GM12878 (cell line): ENCODE data around the gene FAM13C. TPM values are rescaled to one million over a fixed set of nuclear protein-coding genes. Genes with fewer than 3 reads are reported as not detected.

ENCODE experiments used
- ATAC-seq: fragments of 200-7000 bp; cut with Tn5 transposase; 3 replicates; pipeline ENCODE4 v1.9.1; 2020; ENCODE audit warnings: mild to moderate bottlenecking, moderate library complexity
- BruUV-seq: library from RNA; stranded (reverse); fragments of 400-500 nt; replicated peaks from 2 replicates; lab custom pipeline; 2021; lab: Mats Ljungman, UMichigan
- CTCF ChIA-PET: fragments of 300-600 bp; sonication (Branson Sonifier 250); formaldehyde crosslinking; extraction: SDS; loops from one replicate; lab custom pipeline; 2021; ENCODE audit warnings: inconsistent platforms; lab: Yijun Ruan, JAX
- POLR2A ChIA-PET: fragments of 350-600 bp; formaldehyde crosslinking; extraction: SDS; loops from one replicate; lab custom pipeline; 2021; ENCODE audit warnings: inconsistent platforms; lab: Charles Lee
- RAD21 ChIA-PET: fragments of 300-600 bp; sonication (Branson Sonifier 250); formaldehyde crosslinking; loops from one replicate; lab custom pipeline; 2023; ENCODE audit warnings: antibody characterized with exemption; ENCODE audit not compliant: unreplicated experiment; lab: Charles Lee
- SMC1A ChIA-PET: fragments of 300-600 bp; sonication (Branson Sonifier 250); formaldehyde crosslinking; loops from one replicate; lab custom pipeline; 2023; ENCODE audit not compliant: unreplicated experiment, uncharacterized antibody; lab: Charles Lee
- DNase-seq: peaks from one replicate; pipeline ENCODE4 v3.0.0-alpha.2; 2011; ENCODE audit warnings: low read depth, low spot score
- FAIRE-seq: peaks from 3 replicates; lab custom pipeline; 2011; peaks lifted over from hg19 to GRCh38; lab: Jason Lieb, UNC
- H2AFZ ChIP-seq: 2 replicates; pipeline ENCODE4 v1.6.0; 2011; ENCODE audit warnings: low read depth, low read length, control low read depth; ENCODE audit not compliant: control insufficient read depth
- H3K27ac ChIP-seq: 2 replicates; pipeline ENCODE4 v1.5.1; 2011; ENCODE audit warnings: control low read depth; ENCODE audit not compliant: control insufficient read depth, insufficient read depth
- H3K27me3 ChIP-seq, 2 experiments: replicated peaks in 1 of 2; 2 replicates each; pipeline versions ENCODE4 v1.6.0 to v1.6.1; 2011; ENCODE audit warnings: low read length in 1 of 2; ENCODE audit not compliant: control insufficient read depth in 2 of 2, insufficient read depth in 2 of 2
- H3K36me3 ChIP-seq, 2 experiments: 2 replicates each; pipeline ENCODE4 v1.5.1; 2011; ENCODE audit warnings: low read length in 1 of 2; ENCODE audit not compliant: control insufficient read depth in 2 of 2, insufficient read depth in 2 of 2
- H3K4me1 ChIP-seq: 2 replicates; pipeline ENCODE4 v1.6.1; 2011; ENCODE audit warnings: mild to moderate bottlenecking, low read length, moderate library complexity, mixed read lengths; ENCODE audit not compliant: control insufficient read depth, insufficient read depth
- H3K4me2 ChIP-seq: 2 replicates; pipeline ENCODE4 v1.6.0; 2011; ENCODE audit warnings: control low read depth; ENCODE audit not compliant: control insufficient read depth, insufficient read depth
- H3K4me3 ChIP-seq: fragments of 200-600 bp; sonication (generic); 2 replicates; pipeline ENCODE4 v1.5.1; 2016
- H3K79me2 ChIP-seq: 2 replicates; pipeline ENCODE4 v1.6.0; 2011; ENCODE audit warnings: low read length; ENCODE audit not compliant: control insufficient read depth, insufficient read depth
- H3K9ac ChIP-seq: 2 replicates; pipeline ENCODE4 v1.8.0; 2011; ENCODE audit warnings: low read length, control low read depth, mixed read lengths; ENCODE audit not compliant: control insufficient read depth, insufficient read depth
- H3K9me3 ChIP-seq: replicated peaks from 3 replicates; pipeline ENCODE4 v1.5.1; 2011; ENCODE audit warnings: mild to moderate bottlenecking, low read length; ENCODE audit not compliant: control insufficient read depth, insufficient read depth
- H4K20me1 ChIP-seq: 2 replicates; pipeline ENCODE4 v1.6.0; 2011; ENCODE audit not compliant: control insufficient read depth, insufficient read depth
- CEBPB ChIP-seq, 2 experiments: fragments of 150-350 bp in 1 of 2; IDR thresholded peaks; 2 replicates each; pipeline ENCODE4 v1.6.1; 2012 to 2014; ENCODE audit warnings: low read depth in 2 of 2, low read length in 2 of 2, borderline replicate concordance in 1 of 2, inconsistent platforms in 1 of 2
- FOXM1 ChIP-seq: IDR thresholded peaks from 2 replicates; pipeline ENCODE4 v1.6.1; 2012; ENCODE audit warnings: low read depth, mild to moderate bottlenecking, inconsistent platforms, low read length, moderate library complexity
- IRF4 ChIP-seq: IDR thresholded peaks from 2 replicates; pipeline ENCODE4 v1.6.1; 2011; ENCODE audit warnings: low read depth, low read length
- POLR2AphosphoS2 ChIP-seq: IDR thresholded peaks from 2 replicates; pipeline ENCODE4 v1.6.1; 2011; ENCODE audit warnings: low read depth, mild to moderate bottlenecking, low read length, improper control_type of control experiment, moderate library complexity
- SUPT20H ChIP-seq: IDR thresholded peaks from 2 replicates; pipeline ENCODE4 v1.6.1; 2011; ENCODE audit warnings: low read depth, mild to moderate bottlenecking, low read length, moderate library complexity, borderline replicate concordance; ENCODE audit not compliant: control insufficient read depth
- ZNF622 ChIP-seq: fragments of 450-650 bp; IDR thresholded peaks from 2 replicates; pipeline ENCODE4 v1.6.1; 2017; ENCODE audit warnings: mild to moderate bottlenecking, inconsistent platforms
- WGBS: methylation state at CpG from one replicate; pipeline ENCODE4 v1.1.6; 2016; ENCODE audit warnings: low lambda C conversion rate; ENCODE audit not compliant: insufficient replicate concordance, insufficient coverage; ENCODE audit errors: missing lambda C conversion rate; 5-methylcytosine and 5-hydroxymethylcytosine counted together
- in situ Hi-C: fragments of 300-500 bp; cut with MboI; formaldehyde crosslinking; loops from 9 replicates; pipeline ENCODE4 v1.14.3; 2018; ENCODE audit warnings: mixed read lengths
- intact Hi-C: fragments of 100-400 bp; cut with micrococcal nuclease; formaldehyde crosslinking; loops from one replicate; pipeline ENCODE4 v1.14.2; 2022; ENCODE audit not compliant: unreplicated experiment
- polyA plus RNA-seq, 11 experiments: library from polyadenylated mRNA; depleted of rRNA in 4 of 11; unstranded in 6 of 11; stranded (reverse) in 5 of 11; fragments of >200 nt; fragmentation: Nextera tagmentation in 4 of 11; fragmentation: Illumina TruSeq in 1 of 11; extraction: Ambion mirVana in 4 of 11; extraction: Trizol in 1 of 11; gene quantifications; 1 replicate in 1 of 11; 2 replicates in 10 of 11; pipeline versions ENCODE4 v1.2.1 to v1.2.3, GENCODE V29; 2011 to 2016; ENCODE audit warnings: inconsistent platforms in 2 of 11, missing spikeins in 2 of 11, low read depth in 1 of 11
- total RNA-seq, 4 experiments: library from RNA; depleted of rRNA in 3 of 4; stranded (reverse); fragments of >200 nt in 3 of 4; fragmentation: Illumina TruSeq in 1 of 4; extraction: Trizol in 1 of 4; gene quantifications; 2 replicates each; pipeline versions ENCODE4 v1.2.1 to v1.2.3, GENCODE V29; 2013 to 2021
- TF ChIP-seq, protein P1 (sequence below): fragments of 450-650 bp; formaldehyde crosslinking; IDR thresholded peaks from 2 replicates; pipeline ENCODE4 v1.5.0; 2022; ENCODE audit warnings: mild to moderate bottlenecking, missing genetic modification characterization
- TF ChIP-seq, protein P2 (sequence below): fragments of 450-650 bp; formaldehyde crosslinking; IDR thresholded peaks from 2 replicates; pipeline ENCODE4 v1.4.0; 2020; ENCODE audit warnings: mild to moderate bottlenecking, moderate library complexity
- TF ChIP-seq, protein P3 (sequence below): IDR thresholded peaks from 2 replicates; pipeline ENCODE4 v1.6.1; 2012; ENCODE audit warnings: mild to moderate bottlenecking, low read depth, low read length

The FAM13C gene
- total and polyA plus RNA-seq, 10 of the 15 experiments (the other 5 are each of a cell fraction or from before 2014, with no cell fraction given), result 0.04 to 0.31 (median 0.13) TPM; not detected in 5

GRCh38 chr10:59397961-59398360, 35.6 kb upstream of the FAM13C start:
- ChIA-PET SMC1A (no interaction called here), POLR2A (no interaction called here), CTCF (no interaction called here), RAD21 (no interaction called here)
- Histone ChIP-seq H3K4me2 (no peak overlapping the region), H3K27me3 (no peaks in the 10 kb centered on the region), H3K79me2 (no peaks in the 10 kb centered on the region), H3K9ac (no peak overlapping the region), H4K20me1 (no peaks in the 10 kb centered on the region), H3K27ac (no peak overlapping the region), H3K36me3 (no peaks in the 10 kb centered on the region), H3K4me1 (no peaks in the 10 kb centered on the region), H2AFZ (no peak overlapping the region), H3K9me3 (no peaks in the 10 kb centered on the region), H3K4me3 (no peak overlapping the region)
- DNase-seq, result no peak
- FAIRE-seq, result no peak
- BruUV-seq, result no TSS peak
- 21% methylated on average over 3 of the region's 3 CpGs for WGBS
- ATAC-seq, result no peak
- intact Hi-C loops, result no loop called here
- in situ Hi-C loops, result no loop called here
- TF ChIP-seq SUPT20H (no peak), POLR2AphosphoS2 (no peak), CEBPB (IDR thresholded peaks at IDR 0.05; ENCODE audit: borderline replicate concordance in 1 of 2, low read depth in 2 of 2, low read length in 2 of 2) (no peak), ZNF622 (no peak), FOXM1 (no peak), IRF4 (no peak)
- TF ChIP-seq, protein P1, sequence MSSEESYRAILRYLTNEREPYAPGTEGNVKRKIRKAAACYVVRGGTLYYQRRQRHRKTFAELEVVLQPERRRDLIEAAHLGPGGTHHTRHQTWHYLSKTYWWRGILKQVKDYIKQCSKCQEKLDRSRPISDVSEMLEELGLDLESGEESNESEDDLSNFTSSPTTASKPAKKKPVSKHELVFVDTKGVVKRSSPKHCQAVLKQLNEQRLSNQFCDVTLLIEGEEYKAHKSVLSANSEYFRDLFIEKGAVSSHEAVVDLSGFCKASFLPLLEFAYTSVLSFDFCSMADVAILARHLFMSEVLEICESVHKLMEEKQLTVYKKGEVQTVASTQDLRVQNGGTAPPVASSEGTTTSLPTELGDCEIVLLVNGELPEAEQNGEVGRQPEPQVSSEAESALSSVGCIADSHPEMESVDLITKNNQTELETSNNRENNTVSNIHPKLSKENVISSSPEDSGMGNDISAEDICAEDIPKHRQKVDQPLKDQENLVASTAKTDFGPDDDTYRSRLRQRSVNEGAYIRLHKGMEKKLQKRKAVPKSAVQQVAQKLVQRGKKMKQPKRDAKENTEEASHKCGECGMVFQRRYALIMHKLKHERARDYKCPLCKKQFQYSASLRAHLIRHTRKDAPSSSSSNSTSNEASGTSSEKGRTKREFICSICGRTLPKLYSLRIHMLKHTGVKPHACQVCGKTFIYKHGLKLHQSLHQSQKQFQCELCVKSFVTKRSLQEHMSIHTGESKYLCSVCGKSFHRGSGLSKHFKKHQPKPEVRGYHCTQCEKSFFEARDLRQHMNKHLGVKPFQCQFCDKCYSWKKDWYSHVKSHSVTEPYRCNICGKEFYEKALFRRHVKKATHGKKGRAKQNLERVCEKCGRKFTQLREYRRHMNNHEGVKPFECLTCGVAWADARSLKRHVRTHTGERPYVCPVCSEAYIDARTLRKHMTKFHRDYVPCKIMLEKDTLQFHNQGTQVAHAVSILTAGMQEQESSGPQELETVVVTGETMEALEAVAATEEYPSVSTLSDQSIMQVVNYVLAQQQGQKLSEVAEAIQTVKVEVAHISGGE (CRISPR knock-in tag), result no peak
- TF ChIP-seq, protein P2, sequence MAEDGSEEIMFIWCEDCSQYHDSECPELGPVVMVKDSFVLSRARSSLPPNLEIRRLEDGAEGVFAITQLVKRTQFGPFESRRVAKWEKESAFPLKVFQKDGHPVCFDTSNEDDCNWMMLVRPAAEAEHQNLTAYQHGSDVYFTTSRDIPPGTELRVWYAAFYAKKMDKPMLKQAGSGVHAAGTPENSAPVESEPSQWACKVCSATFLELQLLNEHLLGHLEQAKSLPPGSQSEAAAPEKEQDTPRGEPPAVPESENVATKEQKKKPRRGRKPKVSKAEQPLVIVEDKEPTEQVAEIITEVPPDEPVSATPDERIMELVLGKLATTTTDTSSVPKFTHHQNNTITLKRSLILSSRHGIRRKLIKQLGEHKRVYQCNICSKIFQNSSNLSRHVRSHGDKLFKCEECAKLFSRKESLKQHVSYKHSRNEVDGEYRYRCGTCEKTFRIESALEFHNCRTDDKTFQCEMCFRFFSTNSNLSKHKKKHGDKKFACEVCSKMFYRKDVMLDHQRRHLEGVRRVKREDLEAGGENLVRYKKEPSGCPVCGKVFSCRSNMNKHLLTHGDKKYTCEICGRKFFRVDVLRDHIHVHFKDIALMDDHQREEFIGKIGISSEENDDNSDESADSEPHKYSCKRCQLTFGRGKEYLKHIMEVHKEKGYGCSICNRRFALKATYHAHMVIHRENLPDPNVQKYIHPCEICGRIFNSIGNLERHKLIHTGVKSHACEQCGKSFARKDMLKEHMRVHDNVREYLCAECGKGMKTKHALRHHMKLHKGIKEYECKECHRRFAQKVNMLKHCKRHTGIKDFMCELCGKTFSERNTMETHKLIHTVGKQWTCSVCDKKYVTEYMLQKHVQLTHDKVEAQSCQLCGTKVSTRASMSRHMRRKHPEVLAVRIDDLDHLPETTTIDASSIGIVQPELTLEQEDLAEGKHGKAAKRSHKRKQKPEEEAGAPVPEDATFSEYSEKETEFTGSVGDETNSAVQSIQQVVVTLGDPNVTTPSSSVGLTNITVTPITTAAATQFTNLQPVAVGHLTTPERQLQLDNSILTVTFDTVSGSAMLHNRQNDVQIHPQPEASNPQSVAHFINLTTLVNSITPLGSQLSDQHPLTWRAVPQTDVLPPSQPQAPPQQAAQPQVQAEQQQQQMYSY (CRISPR knock-in tag), result no peak
- TF ChIP-seq, protein P3, sequence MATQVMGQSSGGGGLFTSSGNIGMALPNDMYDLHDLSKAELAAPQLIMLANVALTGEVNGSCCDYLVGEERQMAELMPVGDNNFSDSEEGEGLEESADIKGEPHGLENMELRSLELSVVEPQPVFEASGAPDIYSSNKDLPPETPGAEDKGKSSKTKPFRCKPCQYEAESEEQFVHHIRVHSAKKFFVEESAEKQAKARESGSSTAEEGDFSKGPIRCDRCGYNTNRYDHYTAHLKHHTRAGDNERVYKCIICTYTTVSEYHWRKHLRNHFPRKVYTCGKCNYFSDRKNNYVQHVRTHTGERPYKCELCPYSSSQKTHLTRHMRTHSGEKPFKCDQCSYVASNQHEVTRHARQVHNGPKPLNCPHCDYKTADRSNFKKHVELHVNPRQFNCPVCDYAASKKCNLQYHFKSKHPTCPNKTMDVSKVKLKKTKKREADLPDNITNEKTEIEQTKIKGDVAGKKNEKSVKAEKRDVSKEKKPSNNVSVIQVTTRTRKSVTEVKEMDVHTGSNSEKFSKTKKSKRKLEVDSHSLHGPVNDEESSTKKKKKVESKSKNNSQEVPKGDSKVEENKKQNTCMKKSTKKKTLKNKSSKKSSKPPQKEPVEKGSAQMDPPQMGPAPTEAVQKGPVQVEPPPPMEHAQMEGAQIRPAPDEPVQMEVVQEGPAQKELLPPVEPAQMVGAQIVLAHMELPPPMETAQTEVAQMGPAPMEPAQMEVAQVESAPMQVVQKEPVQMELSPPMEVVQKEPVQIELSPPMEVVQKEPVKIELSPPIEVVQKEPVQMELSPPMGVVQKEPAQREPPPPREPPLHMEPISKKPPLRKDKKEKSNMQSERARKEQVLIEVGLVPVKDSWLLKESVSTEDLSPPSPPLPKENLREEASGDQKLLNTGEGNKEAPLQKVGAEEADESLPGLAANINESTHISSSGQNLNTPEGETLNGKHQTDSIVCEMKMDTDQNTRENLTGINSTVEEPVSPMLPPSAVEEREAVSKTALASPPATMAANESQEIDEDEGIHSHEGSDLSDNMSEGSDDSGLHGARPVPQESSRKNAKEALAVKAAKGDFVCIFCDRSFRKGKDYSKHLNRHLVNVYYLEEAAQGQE, result no peak
